ENCODE results near the gene IP6K2.

The IP6K2 gene

DNA sequence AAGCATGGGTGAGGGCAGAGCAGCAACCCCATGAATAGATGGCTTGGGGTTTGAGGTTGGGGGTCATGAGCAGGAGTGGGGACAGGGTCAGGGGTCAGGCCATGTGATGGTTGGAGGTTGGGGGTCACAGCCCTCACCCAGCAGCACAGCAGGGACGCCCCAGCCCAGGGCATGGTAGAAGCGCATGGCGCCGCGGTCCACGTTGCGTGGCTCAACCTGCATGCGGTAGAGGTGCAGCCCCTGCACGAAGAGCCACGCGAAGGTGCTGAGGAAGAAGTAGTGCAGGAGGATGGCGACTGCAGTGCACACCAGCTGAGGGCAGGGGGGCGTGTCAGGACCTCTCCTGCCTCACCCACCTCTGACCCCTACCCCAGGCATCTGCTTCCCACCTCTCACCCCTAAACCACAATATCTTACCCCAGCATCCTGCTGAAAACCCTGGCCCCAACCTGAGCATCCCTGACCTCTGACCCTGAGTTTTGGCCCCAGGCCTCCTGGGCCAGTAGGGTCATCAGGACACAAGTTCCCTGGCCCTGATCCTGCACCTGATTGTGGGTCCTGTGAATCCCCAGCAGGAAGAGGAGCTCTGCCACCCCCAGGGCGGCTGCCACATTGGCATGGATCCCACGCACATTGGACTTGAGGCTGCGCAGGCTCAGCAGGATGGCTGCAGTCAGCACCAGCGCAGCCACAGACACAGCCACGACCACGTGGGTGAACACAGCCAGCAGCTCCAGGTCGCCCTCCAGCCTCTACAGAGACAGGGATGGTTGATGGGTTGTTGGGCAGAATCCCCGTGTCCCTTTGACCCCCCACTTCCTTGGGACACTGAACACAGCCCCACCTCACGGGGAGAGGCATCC, 71.9 kb downstream of the IP6K2 start:
- in situ Hi-C loops (cut with HindIII; ENCODE audit: low sequenced_read_pairs), result no loop called here

DNA sequence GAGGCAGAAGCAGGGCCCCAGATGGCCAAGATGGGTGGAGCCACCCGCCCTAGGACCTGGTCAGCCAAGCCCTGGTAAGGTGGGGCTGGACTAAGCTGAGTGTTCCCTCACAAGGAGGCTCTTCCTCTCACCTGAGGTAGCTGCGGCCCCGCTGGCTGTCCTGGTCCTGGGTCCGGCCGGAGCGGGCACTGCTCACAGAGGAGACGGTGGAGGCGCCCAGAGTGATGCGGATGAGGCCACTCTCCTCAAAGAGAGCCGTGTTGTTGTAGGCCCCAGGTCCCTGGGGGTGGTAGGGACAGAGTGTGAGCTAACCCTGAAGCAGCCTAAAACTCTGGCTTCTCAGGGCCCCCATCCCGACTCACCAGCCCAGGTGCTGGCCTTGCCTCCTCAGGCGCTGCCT, 74.4 kb downstream of the IP6K2 start:
- in situ Hi-C loops (cut with HindIII; ENCODE audit: low sequenced_read_pairs), result no loop called here

DNA sequence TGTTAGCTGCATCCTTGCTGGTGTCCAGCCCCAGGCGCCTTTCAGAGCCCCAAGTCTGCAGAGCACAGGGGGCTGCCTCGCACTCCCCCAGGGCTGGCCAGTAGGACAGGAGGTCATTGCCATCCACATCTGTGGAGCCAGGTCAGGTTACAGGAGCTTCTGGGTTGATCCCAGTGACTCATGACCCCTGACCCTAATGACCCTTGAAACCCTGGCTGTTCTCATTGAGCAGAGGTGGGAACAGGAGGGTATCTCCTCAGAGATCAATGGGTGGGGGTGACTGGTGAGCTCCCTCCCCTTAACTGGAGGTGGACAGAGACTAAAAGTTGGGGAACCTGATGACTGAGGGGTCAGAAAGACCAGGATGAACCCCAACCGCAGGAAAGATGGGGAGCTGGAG, 75.6 kb downstream of the IP6K2 start:
- in situ Hi-C loops (cut with HindIII; ENCODE audit: low sequenced_read_pairs), result no loop called here

DNA sequence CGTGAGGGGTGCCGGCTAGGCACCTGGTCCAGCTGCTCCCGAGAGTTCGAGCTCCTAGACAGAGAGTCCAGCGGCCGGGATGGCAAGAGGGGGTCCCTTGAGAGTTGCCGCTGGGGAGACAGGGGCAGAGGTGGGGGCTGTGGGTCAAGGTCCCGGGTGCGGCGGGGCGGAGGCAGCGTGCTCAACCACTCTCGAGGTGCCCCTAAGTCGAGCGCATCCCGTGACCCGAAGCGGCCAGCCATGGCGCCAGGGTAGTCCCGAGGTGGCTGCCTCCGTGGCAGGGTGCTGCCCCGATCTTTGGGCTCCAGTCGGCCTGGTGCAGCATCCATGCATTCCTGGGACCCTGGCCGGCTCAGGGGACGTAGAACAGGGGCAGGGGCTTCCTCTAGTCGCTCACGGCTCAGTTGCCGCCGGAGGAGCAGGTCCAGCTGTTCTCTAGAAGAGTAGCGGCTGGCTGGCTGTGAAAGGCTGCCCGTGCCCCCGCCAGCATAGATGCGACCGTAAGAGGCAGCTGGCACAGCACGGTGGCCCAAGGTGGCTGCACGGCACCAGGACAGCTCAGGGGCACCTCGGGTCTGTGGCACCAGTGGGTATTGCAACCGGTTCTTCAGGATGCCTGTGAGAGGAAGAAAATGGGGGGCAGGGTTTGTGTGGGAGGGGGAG, 76.9 kb downstream of the IP6K2 start:
- in situ Hi-C loops (cut with HindIII; ENCODE audit: low sequenced_read_pairs), result no loop called here

Measured in DLD1 (cell line).